HG03064 (cell line): Measurements from ENCODE around the gene ALS2CL.
"Not testable (repeated sequence)": the region's sequence is repeated elsewhere in the genome, so short reads cannot be mapped to it uniquely, and the experiment has no call there.

Source experiments
- ATAC-seq: cut with Tn5 transposase; IDR thresholded peaks from one replicate; pipeline ENCODE4 v1.9.1; 2021; ENCODE audit warnings: low read depth; ENCODE audit not compliant: unreplicated experiment

Gene ALS2CL

GRCh38 chr3:46705022-46705530, 11.6 kb upstream of the ALS2CL start:
- no peak for ATAC-seq

- ATAC-seq, result not testable (repeated sequence)
Measured at GRCh38 chr3:46704346-46704745, 10.9 kb upstream of the ALS2CL start.

GRCh38 chr3:46703013-46703520, 9.6 kb upstream of the ALS2CL start:
- no peak for ATAC-seq

GRCh38 chr3:46702246-46703012, 8.9 kb upstream of the ALS2CL start:
- ATAC-seq, result no peak

- no peak for ATAC-seq
Measured at GRCh38 chr3:46701181-46701939, 7.9 kb upstream of the ALS2CL start, which contains the start of gene TMIE. TMIE (plus strand) TSS chr3:46701392; CDS start chr3:46701488, 96 bp downstream.

- ATAC-seq, result no peak
Measured at GRCh38 chr3:46700772-46701171, 7.3 kb upstream of the ALS2CL start.

GRCh38 chr3:46699676-46700523, 6.4 kb upstream of the ALS2CL start:
- ATAC-seq, result no peak

- ATAC-seq, result no peak
Measured at GRCh38 chr3:46695962-46696894, 2.7 kb upstream of the ALS2CL start.

GRCh38 chr3:46695177-46695961, 1.9 kb upstream of the ALS2CL start:
- no peak for ATAC-seq

GRCh38 chr3:46694520-46694919, 1.0 kb upstream of the ALS2CL start:
- ATAC-seq, result no peak

- ATAC-seq, result no peak
Measured at GRCh38 chr3:46693892-46694226, 380 bp upstream of the ALS2CL start.

- ATAC-seq, result no peak
Measured at GRCh38 chr3:46692566-46692990, 901 bp downstream of the ALS2CL start.

GRCh38 chr3:46690798-46691197, 2.7 kb downstream of the ALS2CL start:
- no peak for ATAC-seq

- ATAC-seq, result no peak
Measured at GRCh38 chr3:46685446-46685845, 8.0 kb downstream of the ALS2CL start.

- ATAC-seq, result no peak
Measured at GRCh38 chr3:46684891-46685290, 8.6 kb downstream of the ALS2CL start.

- ATAC-seq, result no peak
Measured at GRCh38 chr3:46682974-46683373, 10.5 kb downstream of the ALS2CL start.

GRCh38 chr3:46681856-46682540, 11.5 kb downstream of the ALS2CL start:
- no peak for ATAC-seq

GRCh38 chr3:46681387-46681786, 12.1 kb downstream of the ALS2CL start:
- ATAC-seq, result no peak
